Esophagus (tissue), 2 donors: Measurements from ENCODE around the gene MED27. TPM values are rescaled to one million over a fixed set of nuclear protein-coding genes. Genes with fewer than 3 reads are reported as not detected.

Experiments used
- H3K27ac ChIP-seq, 2 donors: one replicate each; pipeline ENCODE4 v1.5.1; 2013; ENCODE audit warnings: low read depth in 2 of 2, mild to moderate bottlenecking in 2 of 2, inconsistent platforms in 1 of 2, low read length in 1 of 2, moderate library complexity in 1 of 2
- H3K27me3 ChIP-seq, 2 donors: one replicate each; pipeline ENCODE4 v1.6.1; 2013; ENCODE audit warnings: low read length in 2 of 2, control low read depth in 1 of 2, mild to moderate bottlenecking in 1 of 2; ENCODE audit not compliant: insufficient read depth in 2 of 2, control insufficient read depth in 1 of 2
- H3K36me3 ChIP-seq, 2 donors: one replicate each; pipeline ENCODE4 v1.6.1; 2013; ENCODE audit warnings: low read length in 1 of 2; ENCODE audit not compliant: control insufficient read depth in 2 of 2, insufficient read depth in 2 of 2
- H3K4me1 ChIP-seq, 2 donors: one replicate each; pipeline ENCODE4 v1.6.1; 2013; ENCODE audit warnings: low read length in 1 of 2; ENCODE audit not compliant: control insufficient read depth in 2 of 2, insufficient read depth in 2 of 2
- H3K4me3 ChIP-seq, 2 donors: one replicate each; pipeline ENCODE4 v1.5.1; 2013; ENCODE audit warnings: low read length in 2 of 2, mild to moderate bottlenecking in 2 of 2, low read depth in 1 of 2, moderate library complexity in 1 of 2
- H3K9me3 ChIP-seq, 2 donors: one replicate each; pipeline ENCODE4 v1.6.1; 2013; ENCODE audit warnings: mild to moderate bottlenecking in 2 of 2, low read depth in 1 of 2, low read length in 1 of 2, moderate library complexity in 1 of 2; ENCODE audit not compliant: control insufficient read depth in 2 of 2, insufficient read depth in 1 of 2
- WGBS, 2 donors: extraction: QIAGEN DNeasy Blood & Tissue Kit; methylation state at CpG; one replicate each; pipeline ENCODE4 v1.1.7; 2013; 5-methylcytosine and 5-hydroxymethylcytosine counted together
- polyA plus RNA-seq, 2 donors: library from polyadenylated mRNA; stranded (reverse); fragments of 200-250 nt; gene quantifications; one replicate each; pipeline ENCODE4 v1.2.3, GENCODE V29; 2013
- donor health status: healthy with polysubstance abuse.
- donor health status: Bipolar disorder and iron deficiency.

The MED27 gene
- polyA plus RNA-seq, 2 donors = 6.1 to 19.2 TPM

- H3K9me3 ChIP-seq = no peaks in the 10 kb centered on the region
- no peak overlapping the region for H3K4me3 ChIP-seq
- H3K27me3 ChIP-seq = no peaks in the 10 kb centered on the region
- H3K36me3 ChIP-seq = peaks cover 2 to 4% of the 10 kb centered on the region in 2 donors
- WGBS, 2 donors = 95 to 96% methylated on average over 2 of the region's 2 CpGs
- H3K4me1 ChIP-seq = peaks cover 0 to 3% of the 10 kb centered on the region in 2 donors
- no peak overlapping the region for H3K27ac ChIP-seq
These were observed 164.5 kb downstream of the MED27 start for GRCh38 chr9:131915181-131915580.

- H3K27me3 ChIP-seq = no peaks in the 10 kb centered on the region
- H3K36me3 ChIP-seq = peaks cover 2 to 4% of the 10 kb centered on the region in 2 donors
- H3K4me3 ChIP-seq = no peak overlapping the region
- H3K27ac ChIP-seq = no peak overlapping the region
- WGBS, 2 donors = 96 to 98% methylated on average over 3 of the region's 3 CpGs
- H3K9me3 ChIP-seq = no peaks in the 10 kb centered on the region
- peaks cover 0 to 3% of the 10 kb centered on the region in 2 donors for H3K4me1 ChIP-seq
These were observed 167.0 kb downstream of the MED27 start for GRCh38 chr9:131912671-131913070.

- H3K27me3 ChIP-seq = no peaks in the 10 kb centered on the region
- WGBS, 2 donors = 91 to 96% methylated on average over 1 of the region's 1 CpG
These were observed 167.6 kb downstream of the MED27 start for GRCh38 chr9:131912069-131912468.

GRCh38 chr9:131910572-131910971 is 169.1 kb downstream of the MED27 start:
- Histone ChIP-seq H3K9me3 (no peaks in the 10 kb centered on the region), H3K36me3 (peaks cover 0 to 4% of the 10 kb centered on the region in 2 donors), H3K4me1 (no peaks in the 10 kb centered on the region), H3K27me3 (no peaks in the 10 kb centered on the region), H3K27ac (no peak overlapping the region), H3K4me3 (no peak overlapping the region)
- WGBS, 2 donors = 91 to 93% methylated on average over 7 of the region's 7 CpGs

More at GRCh38 chr9:131912069-131912468, 167.6 kb downstream of the MED27 start:
- H3K36me3 ChIP-seq = peaks cover 0 to 4% of the 10 kb centered on the region in 2 donors
- H3K4me1 ChIP-seq = peaks cover 0 to 2% of the 10 kb centered on the region in 2 donors
- H3K9me3 ChIP-seq = no peaks in the 10 kb centered on the region
- no peak overlapping the region for H3K4me3 ChIP-seq
- H3K27ac ChIP-seq = no peak overlapping the region

GRCh38 chr9:131905144-131905543 is 174.5 kb downstream of the MED27 start:
- no peaks in the 10 kb centered on the region for H3K9me3 ChIP-seq
- H3K36me3 ChIP-seq = no peaks in the 10 kb centered on the region
- WGBS, 2 donors = 93 to 96% methylated on average over 3 of the region's 3 CpGs
- H3K27me3 ChIP-seq = no peaks in the 10 kb centered on the region
- H3K4me1 ChIP-seq = no peaks in the 10 kb centered on the region
- H3K4me3 ChIP-seq = no peak overlapping the region
- H3K27ac ChIP-seq = no peak overlapping the region

- Histone ChIP-seq H3K27ac (no peak overlapping the region), H3K36me3 (peaks cover 0 to 4% of the 10 kb centered on the region in 2 donors), H3K27me3 (no peaks in the 10 kb centered on the region), H3K4me3 (no peak overlapping the region), H3K4me1 (no peaks in the 10 kb centered on the region), H3K9me3 (no peaks in the 10 kb centered on the region)
- WGBS, 2 donors = 93 to 94% methylated on average over 20 of the region's 20 CpGs
These were observed 180.1 kb downstream of the MED27 start for GRCh38 chr9:131899296-131900228.

- Histone ChIP-seq H3K36me3 (peaks cover 2 to 5% of the 10 kb centered on the region in 2 donors), H3K9me3 (no peaks in the 10 kb centered on the region), H3K27ac (no peak overlapping the region), H3K4me1 (no peaks in the 10 kb centered on the region), H3K4me3 (no peak overlapping the region), H3K27me3 (no peaks in the 10 kb centered on the region)
- WGBS, 2 donors = 88 to 90% methylated on average over 9 of the region's 9 CpGs
These were observed 186.7 kb downstream of the MED27 start for GRCh38 chr9:131892902-131893500.

GRCh38 chr9:131892162-131892707 is 187.4 kb downstream of the MED27 start:
- WGBS, 2 donors = 72 to 73% methylated on average over 5 of the region's 5 CpGs
- H3K9me3 ChIP-seq = no peaks in the 10 kb centered on the region
- H3K4me3 ChIP-seq = no peak overlapping the region
- H3K36me3 ChIP-seq = peaks cover 5 to 6% of the 10 kb centered on the region in 2 donors
- H3K27ac ChIP-seq = no peak overlapping the region
- H3K27me3 ChIP-seq = no peaks in the 10 kb centered on the region
- no peaks in the 10 kb centered on the region for H3K4me1 ChIP-seq

GRCh38 chr9:131891598-131891997 is 188.1 kb downstream of the MED27 start:
- peaks cover 5 to 6% of the 10 kb centered on the region in 2 donors for H3K36me3 ChIP-seq
- H3K9me3 ChIP-seq = no peaks in the 10 kb centered on the region
- H3K4me1 ChIP-seq = no peaks in the 10 kb centered on the region
- no peak overlapping the region for H3K4me3 ChIP-seq
- 91 to 93% methylated on average over 8 of the region's 8 CpGs for WGBS, 2 donors
- no peak overlapping the region for H3K27ac ChIP-seq
- H3K27me3 ChIP-seq = no peaks in the 10 kb centered on the region
